IMR-90 (cell line): ENCODE measurements around the gene ERICH3.

Experiments used
- CEBPB ChIP-seq: IDR thresholded peaks from 2 replicates; pipeline ENCODE4 v1.6.1; 2012; ENCODE audit warnings: low read depth, low read length, improper control_type of control experiment
- CTCF ChIP-seq: conservative IDR thresholded peaks from 2 replicates; pipeline ENCODE4 v1.5.1; 2012; ENCODE audit warnings: mild to moderate bottlenecking, low read depth, low read length, improper control_type of control experiment
- MAFK ChIP-seq: IDR thresholded peaks from 2 replicates; pipeline ENCODE4 v1.6.1; 2012; ENCODE audit warnings: low read depth, low read length, improper control_type of control experiment
- POLR2A ChIP-seq: IDR thresholded peaks from 2 replicates; pipeline ENCODE4 v1.6.1; 2012; ENCODE audit warnings: mild to moderate bottlenecking, low read depth, low read length
- RAD21 ChIP-seq: IDR thresholded peaks from 2 replicates; pipeline ENCODE4 v1.6.1; 2012; ENCODE audit warnings: low read length, improper control_type of control experiment

DNA sequence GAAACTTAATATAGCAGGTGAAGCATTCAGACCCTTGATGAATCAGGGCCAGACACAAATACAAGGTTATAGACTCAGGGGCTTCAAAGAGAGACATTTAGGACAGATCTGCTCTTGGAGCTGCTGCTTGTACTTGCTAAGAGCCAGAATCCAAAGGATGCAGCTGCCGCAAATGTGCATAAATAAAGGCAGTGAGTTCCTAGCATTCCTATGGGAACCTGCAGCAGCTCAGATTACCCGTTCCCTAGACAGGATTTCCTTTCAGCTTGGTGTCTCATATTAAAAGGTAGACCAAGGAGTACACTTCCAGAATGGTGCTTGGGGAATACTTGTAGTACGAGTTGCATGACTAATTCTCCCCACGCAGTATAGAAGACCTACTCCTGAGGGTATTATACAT, 151.4 kb downstream of the ERICH3 start:
- TF ChIP-seq CTCF: no peak
- TF ChIP-seq RAD21: no peak
- TF ChIP-seq POLR2A: no peak
- TF ChIP-seq MAFK: no peak
- TF ChIP-seq CEBPB: no peak
